ENCODE results near the gene SUN5. TPM values are rescaled to one million over a fixed set of nuclear protein-coding genes. Genes with fewer than 3 reads are reported as not detected.

The SUN5 gene
- total RNA-seq, 1 donor from 2014 or later, result not detected

GRCh38 chr20:32985596-32985995, 18.6 kb downstream of the SUN5 start:
- Mint-ChIP-seq H3K27me3 (peaks cover 4% of the 10 kb centered on the region), H3K9me3 (no peaks in the 10 kb centered on the region), H3K4me3 (no peak overlapping the region), H3K4me1 (ENCODE audit: unreplicated experiment) (no peaks in the 10 kb centered on the region), H3K36me3 (no peaks in the 10 kb centered on the region), H3K27ac (no peak overlapping the region)
- TF ChIP-seq CTCF (conservative IDR thresholded peaks at IDR 0.05), result no peak
- DNase-seq (ENCODE audit: extremely low spot score, unreplicated experiment), result no peak

GRCh38 chr20:32984631-32985354, 19.4 kb downstream of the SUN5 start:
- Mint-ChIP-seq H3K27ac (peak overlapping the region; percentile 23), H3K4me3 (no peak overlapping the region), H3K27me3 (peaks cover 4% of the 10 kb centered on the region), H3K4me1 (ENCODE audit: unreplicated experiment) (no peaks in the 10 kb centered on the region), H3K36me3 (no peaks in the 10 kb centered on the region), H3K9me3 (no peaks in the 10 kb centered on the region)
- TF ChIP-seq CTCF (conservative IDR thresholded peaks at IDR 0.05), result no peak
- DNase-seq (ENCODE audit: extremely low spot score, unreplicated experiment), result no peak

GRCh38 chr20:32984196-32984595, 20.0 kb downstream of the SUN5 start:
- TF ChIP-seq CTCF (conservative IDR thresholded peaks at IDR 0.05), result no peak
- Mint-ChIP-seq H3K9me3 (no peaks in the 10 kb centered on the region), H3K27ac (peak overlapping the region; percentile 23), H3K27me3 (peaks cover 4% of the 10 kb centered on the region), H3K36me3 (no peaks in the 10 kb centered on the region), H3K4me1 (ENCODE audit: unreplicated experiment) (no peaks in the 10 kb centered on the region), H3K4me3 (no peak overlapping the region)
- DNase-seq (ENCODE audit: extremely low spot score, unreplicated experiment), result no peak

GRCh38 chr20:32983459-32984112, 20.6 kb downstream of the SUN5 start:
- H3K4me3 Mint-ChIP-seq, result no peak overlapping the region
- H3K27ac Mint-ChIP-seq, result no peak overlapping the region
- H3K27me3 Mint-ChIP-seq, result peaks cover 4% of the 10 kb centered on the region
- H3K9me3 Mint-ChIP-seq, result no peaks in the 10 kb centered on the region
- no peak for TF ChIP-seq CTCF (conservative IDR thresholded peaks at IDR 0.05)
- H3K36me3 Mint-ChIP-seq, result no peaks in the 10 kb centered on the region
- no peaks in the 10 kb centered on the region for H3K4me1 Mint-ChIP-seq (ENCODE audit: unreplicated experiment)
- no peak for DNase-seq (ENCODE audit: extremely low spot score, unreplicated experiment)

GRCh38 chr20:32982617-32983458, 21.4 kb downstream of the SUN5 start:
- Mint-ChIP-seq H3K27ac (no peak overlapping the region), H3K4me1 (ENCODE audit: unreplicated experiment) (no peaks in the 10 kb centered on the region), H3K36me3 (no peaks in the 10 kb centered on the region), H3K4me3 (no peak overlapping the region), H3K9me3 (no peaks in the 10 kb centered on the region), H3K27me3 (peaks cover 4% of the 10 kb centered on the region)
- no peak for DNase-seq (ENCODE audit: extremely low spot score, unreplicated experiment)
- no peak for TF ChIP-seq CTCF (conservative IDR thresholded peaks at IDR 0.05)
